PFSK-1 (cell line): ENCODE measurements around the gene LTBP2.

Experiments
- FOXP2 ChIP-seq: optimal IDR thresholded peaks from 2 replicates; pipeline ENCODE3; 2011; ENCODE audit warnings: borderline replicate concordance, control low read depth, inconsistent platforms; ENCODE audit not compliant: insufficient read depth; ENCODE audit errors: extremely low read length, extremely low read depth
- POLR2AphosphoS5 ChIP-seq: IDR thresholded peaks from 2 replicates; pipeline ENCODE4 v1.6.1; 2012; ENCODE audit warnings: low read depth, mild to moderate bottlenecking, control low read depth, low read length, moderate library complexity
- SIN3A ChIP-seq: IDR thresholded peaks from 2 replicates; pipeline ENCODE4 v1.6.1; 2012; ENCODE audit warnings: mild to moderate bottlenecking, low read length, moderate library complexity, borderline replicate concordance; ENCODE audit not compliant: insufficient read depth
- TAF1 ChIP-seq: IDR thresholded peaks from 2 replicates; pipeline ENCODE4 v1.6.1; 2012; ENCODE audit warnings: low read length, control low read depth, borderline replicate concordance; ENCODE audit not compliant: insufficient read depth
- TF ChIP-seq, protein P1 (sequence below), 2 experiments: IDR thresholded peaks; 2 replicates each; pipeline versions ENCODE4 v1.6.1 to v1.8.0; 2011 to 2012; ENCODE audit warnings: low read depth in 2 of 2, low read length in 2 of 2, control low read depth in 1 of 2, inconsistent platforms in 1 of 2, mild to moderate bottlenecking in 1 of 2, moderate library complexity in 1 of 2; ENCODE audit not compliant: insufficient read depth in 1 of 2

DNA sequence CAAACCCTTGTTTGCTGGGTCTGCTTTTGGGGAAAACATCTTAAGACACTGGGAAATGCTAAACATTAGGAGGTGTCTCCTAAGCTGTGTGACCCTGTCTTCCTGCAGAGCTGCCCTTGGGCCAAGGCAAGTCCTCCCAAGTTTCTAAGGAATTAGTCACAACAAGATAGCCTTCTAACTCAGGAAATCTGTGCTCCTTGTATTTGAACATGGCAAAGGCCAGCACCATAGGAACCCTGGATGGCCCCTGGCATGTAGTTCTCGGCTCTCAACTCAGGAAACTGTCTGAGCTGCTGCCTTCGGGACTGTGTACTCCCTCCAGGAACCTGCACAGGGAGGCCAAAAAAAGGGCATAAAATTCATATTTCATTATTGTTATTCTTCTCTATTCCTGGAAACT lies 37.6 kb upstream of the LTBP2 start:
- TF ChIP-seq, protein P1, sequence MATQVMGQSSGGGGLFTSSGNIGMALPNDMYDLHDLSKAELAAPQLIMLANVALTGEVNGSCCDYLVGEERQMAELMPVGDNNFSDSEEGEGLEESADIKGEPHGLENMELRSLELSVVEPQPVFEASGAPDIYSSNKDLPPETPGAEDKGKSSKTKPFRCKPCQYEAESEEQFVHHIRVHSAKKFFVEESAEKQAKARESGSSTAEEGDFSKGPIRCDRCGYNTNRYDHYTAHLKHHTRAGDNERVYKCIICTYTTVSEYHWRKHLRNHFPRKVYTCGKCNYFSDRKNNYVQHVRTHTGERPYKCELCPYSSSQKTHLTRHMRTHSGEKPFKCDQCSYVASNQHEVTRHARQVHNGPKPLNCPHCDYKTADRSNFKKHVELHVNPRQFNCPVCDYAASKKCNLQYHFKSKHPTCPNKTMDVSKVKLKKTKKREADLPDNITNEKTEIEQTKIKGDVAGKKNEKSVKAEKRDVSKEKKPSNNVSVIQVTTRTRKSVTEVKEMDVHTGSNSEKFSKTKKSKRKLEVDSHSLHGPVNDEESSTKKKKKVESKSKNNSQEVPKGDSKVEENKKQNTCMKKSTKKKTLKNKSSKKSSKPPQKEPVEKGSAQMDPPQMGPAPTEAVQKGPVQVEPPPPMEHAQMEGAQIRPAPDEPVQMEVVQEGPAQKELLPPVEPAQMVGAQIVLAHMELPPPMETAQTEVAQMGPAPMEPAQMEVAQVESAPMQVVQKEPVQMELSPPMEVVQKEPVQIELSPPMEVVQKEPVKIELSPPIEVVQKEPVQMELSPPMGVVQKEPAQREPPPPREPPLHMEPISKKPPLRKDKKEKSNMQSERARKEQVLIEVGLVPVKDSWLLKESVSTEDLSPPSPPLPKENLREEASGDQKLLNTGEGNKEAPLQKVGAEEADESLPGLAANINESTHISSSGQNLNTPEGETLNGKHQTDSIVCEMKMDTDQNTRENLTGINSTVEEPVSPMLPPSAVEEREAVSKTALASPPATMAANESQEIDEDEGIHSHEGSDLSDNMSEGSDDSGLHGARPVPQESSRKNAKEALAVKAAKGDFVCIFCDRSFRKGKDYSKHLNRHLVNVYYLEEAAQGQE (IDR thresholded peaks at IDR 0.05; ENCODE audit: insufficient read depth in 1 of 2, low read depth in 2 of 2, low read length in 2 of 2), result no peak
- TF ChIP-seq SIN3A (no peak), TAF1 (no peak), POLR2AphosphoS5 (no peak), FOXP2 (no peak)
